H9 (cell line): ENCODE results near the gene GRAPL. TPM values are rescaled to one million over a fixed set of nuclear protein-coding genes. Genes with fewer than 3 reads are reported as not detected.
"Not testable (repeated sequence)": the region's sequence is repeated elsewhere in the genome, so short reads cannot be mapped to it uniquely, and the experiment has no call there.

ENCODE experiments used
- DNase-seq: peaks from one replicate; pipeline ENCODE4 v3.0.0-alpha.2; 2017
- H2AFZ ChIP-seq: one replicate; pipeline ENCODE4 v1.6.1; 2013; ENCODE audit warnings: mild to moderate bottlenecking, low read length, control low read depth, moderate library complexity
- H2AK5ac ChIP-seq: 2 replicates; pipeline ENCODE4 v1.6.1; 2013; ENCODE audit warnings: low read length, control low read depth, mixed read lengths; ENCODE audit not compliant: insufficient read length
- H2BK120ac ChIP-seq: one replicate; pipeline ENCODE4 v1.6.1; 2013; ENCODE audit warnings: low read depth, mild to moderate bottlenecking, low read length, control low read depth, inconsistent platforms; ENCODE audit not compliant: poor library complexity, severe bottlenecking
- H2BK12ac ChIP-seq: 2 replicates; pipeline ENCODE4 v1.6.1; 2013; ENCODE audit warnings: low read length, control low read depth, mixed read lengths, low read depth; ENCODE audit not compliant: insufficient read length
- H2BK15ac ChIP-seq: 2 replicates; pipeline ENCODE4 v1.6.1; 2013; ENCODE audit warnings: low read depth, low read length, control low read depth
- H2BK20ac ChIP-seq: one replicate; pipeline ENCODE4 v1.6.1; 2013; ENCODE audit warnings: low read depth, mild to moderate bottlenecking, low read length, control low read depth, inconsistent platforms; ENCODE audit not compliant: poor library complexity, severe bottlenecking
- H2BK5ac ChIP-seq: 2 replicates; pipeline ENCODE4 v1.6.1; 2013; ENCODE audit warnings: low read length, control low read depth, mixed read lengths; ENCODE audit not compliant: insufficient read length
- H3K14ac ChIP-seq: 2 replicates; pipeline ENCODE4 v1.6.1; 2013; ENCODE audit warnings: low read length, control low read depth; ENCODE audit not compliant: insufficient read depth
- H3K18ac ChIP-seq: 2 replicates; pipeline ENCODE4 v1.6.1; 2013; ENCODE audit warnings: low read depth, mild to moderate bottlenecking, mixed read lengths, low read length, control low read depth; ENCODE audit not compliant: insufficient read length
- H3K23ac ChIP-seq: 2 replicates; pipeline ENCODE4 v1.6.1; 2013; ENCODE audit warnings: low read length, control low read depth, mixed read lengths, low read depth; ENCODE audit not compliant: insufficient read length
- H3K23me2 ChIP-seq: 2 replicates; pipeline ENCODE4 v1.6.1; 2013; ENCODE audit warnings: low read depth, mild to moderate bottlenecking, mixed read lengths, low read length, control low read depth; ENCODE audit not compliant: insufficient read length, poor library complexity, severe bottlenecking
- H3K27ac ChIP-seq: 2 replicates; pipeline ENCODE4 v1.5.1; 2013; ENCODE audit warnings: low read length, control low read depth, mixed read lengths, low read depth; ENCODE audit not compliant: insufficient read length
- H3K27me3 ChIP-seq: 2 replicates; pipeline ENCODE4 v1.6.1; 2013; ENCODE audit warnings: low read length, control low read depth, inconsistent platforms; ENCODE audit not compliant: insufficient read depth
- H3K4ac ChIP-seq: 2 replicates; pipeline ENCODE4 v1.6.1; 2013; ENCODE audit warnings: low read depth, mild to moderate bottlenecking, control low read depth, inconsistent platforms, low read length, moderate library complexity
- H3K4me1 ChIP-seq: 2 replicates; pipeline ENCODE4 v1.6.1; 2013; ENCODE audit warnings: low read length, control low read depth, inconsistent platforms; ENCODE audit not compliant: insufficient read depth
- H3K4me2 ChIP-seq: 2 replicates; pipeline ENCODE4 v1.6.1; 2013; ENCODE audit warnings: low read length, control low read depth, mixed read lengths; ENCODE audit not compliant: insufficient read length, insufficient read depth
- H3K56ac ChIP-seq: 2 replicates; pipeline ENCODE4 v1.6.1; 2013; ENCODE audit warnings: low read depth, mild to moderate bottlenecking, mixed read lengths, low read length, control low read depth; ENCODE audit not compliant: insufficient read length
- H3K79me1 ChIP-seq: 2 replicates; pipeline ENCODE4 v1.6.1; 2013; ENCODE audit warnings: low read depth, mild to moderate bottlenecking, moderate library complexity, low read length, control low read depth, inconsistent platforms; ENCODE audit not compliant: insufficient read depth, poor library complexity, severe bottlenecking
- H3K79me2 ChIP-seq: 2 replicates; pipeline ENCODE4 v1.6.1; 2013; ENCODE audit warnings: low read length, control low read depth, inconsistent platforms; ENCODE audit not compliant: insufficient read depth
- H3K9ac ChIP-seq: 2 replicates; pipeline ENCODE4 v1.6.1; 2013; ENCODE audit warnings: low read length, control low read depth, mixed read lengths; ENCODE audit not compliant: insufficient read length; ENCODE audit errors: extremely low read depth
- H3K9me3 ChIP-seq: one replicate; pipeline ENCODE4 v1.6.1; 2013; ENCODE audit warnings: low read depth, low read length, inconsistent platforms; ENCODE audit not compliant: control insufficient read depth
- H3T11ph ChIP-seq: one replicate; pipeline ENCODE4 v1.6.1; 2013; ENCODE audit warnings: mild to moderate bottlenecking, low read length, control low read depth, inconsistent platforms
- H4K20me1 ChIP-seq: one replicate; pipeline ENCODE4 v1.6.1; 2013; ENCODE audit not compliant: control insufficient read depth, insufficient read length, insufficient read depth
- H4K5ac ChIP-seq: 2 replicates; pipeline ENCODE4 v1.6.1; 2013; ENCODE audit warnings: low read depth, mild to moderate bottlenecking, mixed read lengths, low read length, control low read depth; ENCODE audit not compliant: insufficient read length
- H4K8ac ChIP-seq: replicated peaks from 2 replicates; pipeline ENCODE4 v1.6.1; 2013; ENCODE audit warnings: low read length, control low read depth, mixed read lengths, low read depth; ENCODE audit not compliant: insufficient read length
- H4K91ac ChIP-seq: 2 replicates; pipeline ENCODE4 v1.6.1; 2013; ENCODE audit warnings: low read depth, mild to moderate bottlenecking, moderate library complexity, mixed read lengths, low read length, control low read depth; ENCODE audit not compliant: insufficient read length
- H3K27ac Mint-ChIP-seq, 3 experiments: 2 replicates in 2 of 3; 3 replicates in 1 of 3; pipeline ENCODE4 v1.8.0; 2020 to 2021; ENCODE audit warnings: mixed read lengths in 3 of 3, mild to moderate bottlenecking in 1 of 3, moderate library complexity in 1 of 3
- H3K27me3 Mint-ChIP-seq: 2 replicates; pipeline ENCODE4 v1.8.0; 2021; ENCODE audit warnings: low read depth, mild to moderate bottlenecking, moderate library complexity, mixed read lengths
- H3K36me3 Mint-ChIP-seq, 3 experiments: 2 replicates in 2 of 3; 3 replicates in 1 of 3; pipeline ENCODE4 v1.8.0; 2020 to 2021; ENCODE audit warnings: low read depth in 3 of 3, mixed read lengths in 3 of 3; ENCODE audit not compliant: insufficient read depth in 1 of 3
- H3K4me1 Mint-ChIP-seq, 2 experiments: 2 replicates each; pipeline ENCODE4 v1.8.0; 2020; ENCODE audit warnings: mixed read lengths in 2 of 2
- H3K4me3 Mint-ChIP-seq, 2 experiments: 2 replicates in 1 of 2; 3 replicates in 1 of 2; pipeline ENCODE4 v1.8.0; 2020 to 2021; ENCODE audit warnings: mild to moderate bottlenecking in 2 of 2, mixed read lengths in 2 of 2, moderate library complexity in 1 of 2
- H3K9me3 Mint-ChIP-seq, 2 experiments: 2 replicates in 1 of 2; 3 replicates in 1 of 2; pipeline ENCODE4 v1.8.0; 2020; ENCODE audit warnings: mild to moderate bottlenecking in 2 of 2, mixed read lengths in 2 of 2, moderate library complexity in 1 of 2
- WGBS: extraction: QIAGEN DNeasy Blood & Tissue Kit; methylation state at CpG from one replicate; pipeline ENCODE4 v1.1.7; 2013; ENCODE audit warnings: missing lambda C conversion rate, low lambda C conversion rate, mixed read lengths; ENCODE audit not compliant: insufficient read length; ENCODE audit errors: extremely low coverage; 5-methylcytosine and 5-hydroxymethylcytosine counted together
- total RNA-seq: library from RNA; stranded (reverse); gene quantifications from 2 replicates; pipeline ENCODE4 v1.2.1, GENCODE V29; 2021

The GRAPL gene
- total RNA-seq, 1 experiment from 2014 or later = 0.55 TPM

GRCh38 chr17:19141366-19142155 is 14.2 kb downstream of the GRAPL start:
- not testable (repeated sequence) for H3K4ac ChIP-seq, H2BK12ac ChIP-seq, H3K4me1 Mint-ChIP-seq, H2BK20ac ChIP-seq, H3K27ac Mint-ChIP-seq, H3K23me2 ChIP-seq, H3K23ac ChIP-seq, H3K14ac ChIP-seq, H3K27me3 Mint-ChIP-seq, H3K9me3 ChIP-seq, H3K27ac ChIP-seq, H3K36me3 Mint-ChIP-seq, H2AFZ ChIP-seq, H3K79me2 ChIP-seq, H4K91ac ChIP-seq, H4K20me1 ChIP-seq, H3K56ac ChIP-seq, H3K4me3 Mint-ChIP-seq, H2BK120ac ChIP-seq, H2BK5ac ChIP-seq, H4K5ac ChIP-seq, DNase-seq, H4K8ac ChIP-seq, H3K79me1 ChIP-seq, H3T11ph ChIP-seq, H3K18ac ChIP-seq, H3K9me3 Mint-ChIP-seq, H3K9ac ChIP-seq, H3K4me1 ChIP-seq, H2BK15ac ChIP-seq, H3K4me2 ChIP-seq, H2AK5ac ChIP-seq, H3K27me3 ChIP-seq
- no CpG with 5 or more reads among the region's 30 CpGs for whole genome bisulfite sequencing
